Sciatic nerve (tissue), 2 donors: ENCODE data around the gene HTRA3. TPM values are rescaled to one million over a fixed set of nuclear protein-coding genes. Genes with fewer than 3 reads are reported as not detected.

ENCODE experiments used
- ATAC-seq: fragments of 200-7000 bp; cut with Tn5 transposase; one replicate; pipeline ENCODE4 v1.9.1; 2020; ENCODE audit warnings: mild to moderate bottlenecking, moderate library complexity
- DNase-seq: peaks from one replicate; pipeline ENCODE4 v3.0.0-alpha.2; 2020; ENCODE audit warnings: low spot score
- intact Hi-C: fragments of 100-400 bp; cut with DNase I; formaldehyde crosslinking; loops from one replicate; pipeline ENCODE4 v1.14.2; 2022
- total RNA-seq: library from RNA; stranded (reverse); fragmentation: NEBNext Ultra II Directional; extraction: Animal tissue kit (Norgen Biotek cat#: 25700); gene quantifications from one replicate; pipeline ENCODE4 v1.2.1, GENCODE V29; 2021
- donor health status: DM: no; HTN: no; CAD: no.
- donor health status: DM: no; HTN: no; CAD: no.

Gene HTRA3
- total RNA-seq, 1 donor from 2014 or later, result 23.7 TPM

GRCh38 chr4:8244001-8244757 is 25.4 kb upstream of the HTRA3 start:
- ATAC-seq, result no peak
- intact Hi-C loops, result no loop called here
- no peak for DNase-seq

DNA sequence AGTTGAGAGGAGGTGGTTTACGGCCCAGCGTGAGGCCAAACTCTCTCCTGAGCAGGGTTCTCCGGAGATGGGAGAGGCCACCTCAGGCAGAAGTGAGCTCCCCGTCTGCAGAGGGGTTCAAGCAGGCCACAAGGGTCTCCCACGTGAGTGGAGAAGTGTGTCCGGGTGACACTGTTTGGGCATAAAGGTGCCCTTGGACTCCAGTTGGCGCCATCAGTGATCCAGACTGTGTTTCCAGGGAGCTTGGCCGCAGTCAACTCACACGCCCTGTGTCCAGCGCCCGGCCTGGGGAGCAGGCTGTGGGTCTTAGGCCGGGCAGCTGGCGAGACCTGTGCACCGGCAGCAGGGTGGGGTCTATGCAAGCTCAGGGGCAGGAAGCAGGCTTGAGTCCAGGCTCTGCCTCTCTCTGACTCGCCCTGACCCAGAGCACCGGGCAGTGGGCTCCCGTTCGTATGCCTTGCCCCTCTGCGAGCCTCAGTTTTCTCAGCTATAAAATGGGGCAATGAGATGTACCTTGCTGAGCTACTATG is 24.6 kb upstream of the HTRA3 start:
- no peak for ATAC-seq
- intact Hi-C loops, result no loop called here
- DNase-seq, result no peak

DNA sequence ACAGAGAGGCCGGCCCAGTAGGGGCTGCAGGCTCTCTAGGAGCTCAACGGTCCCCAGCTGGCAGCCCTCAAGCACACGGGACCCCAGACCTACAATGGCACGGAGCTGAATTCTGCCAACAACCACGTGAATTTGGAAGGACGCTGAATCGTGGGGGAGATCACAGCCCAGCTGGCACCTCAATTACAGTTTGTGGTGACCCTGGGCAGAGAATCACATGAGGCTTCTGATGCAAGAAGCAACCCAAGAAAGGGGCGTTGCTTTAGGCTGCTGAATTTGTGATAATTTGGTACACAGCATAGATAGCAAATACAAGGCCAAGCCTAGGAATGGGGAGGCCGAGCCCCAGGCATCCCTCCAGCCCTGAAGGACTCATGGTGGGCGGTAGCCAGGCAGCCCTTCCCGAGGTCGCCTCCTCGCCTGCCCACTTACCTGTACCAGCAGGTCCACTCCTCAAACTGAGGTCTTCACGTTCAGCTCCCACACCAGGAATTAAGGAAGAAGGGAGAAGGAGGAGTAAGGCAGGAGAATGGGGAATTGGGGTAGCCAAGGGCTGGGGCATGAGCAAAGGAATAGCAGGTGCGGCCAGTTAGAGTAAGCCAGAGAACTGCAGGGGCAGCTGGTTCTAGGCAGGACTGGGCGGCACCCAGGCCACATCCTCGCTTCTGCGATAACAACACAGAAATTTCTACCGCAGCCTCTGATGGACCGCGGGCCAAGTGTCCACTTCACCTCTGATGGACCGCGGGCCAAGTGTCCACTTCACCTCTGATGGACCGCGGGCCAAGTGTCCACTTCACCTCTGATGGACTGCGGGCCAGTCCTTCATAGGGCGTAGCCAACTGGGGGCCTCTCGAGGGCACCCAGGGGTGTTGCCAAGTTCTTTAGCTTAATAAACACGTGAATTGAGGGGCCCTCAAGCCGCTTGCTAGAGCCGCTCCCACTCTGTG is 23.4 kb upstream of the HTRA3 start:
- no peak for ATAC-seq
- intact Hi-C loops, result no loop called here
- DNase-seq, result no peak

- intact Hi-C loops, result no loop called here
- DNase-seq (peak; percentile 79), ATAC-seq (peak; percentile 81)
Measured at GRCh38 chr4:8247047-8247930, 22.3 kb upstream of the HTRA3 start.

- DNase-seq (no peak), ATAC-seq (peak; percentile 29)
- intact Hi-C loops, result no loop called here
Measured at GRCh38 chr4:8248091-8248490, 21.5 kb upstream of the HTRA3 start.

- DNase-seq (no peak), ATAC-seq (no peak)
- intact Hi-C loops, result no loop called here
Measured at GRCh38 chr4:8250227-8250626, 19.3 kb upstream of the HTRA3 start.

GRCh38 chr4:8250637-8251036 is 18.9 kb upstream of the HTRA3 start:
- ATAC-seq (no peak), DNase-seq (no peak)
- intact Hi-C loops, result no loop called here

GRCh38 chr4:8251110-8251883 is 18.3 kb upstream of the HTRA3 start:
- DNase-seq, result no peak
- intact Hi-C loops, result no loop called here

DNA sequence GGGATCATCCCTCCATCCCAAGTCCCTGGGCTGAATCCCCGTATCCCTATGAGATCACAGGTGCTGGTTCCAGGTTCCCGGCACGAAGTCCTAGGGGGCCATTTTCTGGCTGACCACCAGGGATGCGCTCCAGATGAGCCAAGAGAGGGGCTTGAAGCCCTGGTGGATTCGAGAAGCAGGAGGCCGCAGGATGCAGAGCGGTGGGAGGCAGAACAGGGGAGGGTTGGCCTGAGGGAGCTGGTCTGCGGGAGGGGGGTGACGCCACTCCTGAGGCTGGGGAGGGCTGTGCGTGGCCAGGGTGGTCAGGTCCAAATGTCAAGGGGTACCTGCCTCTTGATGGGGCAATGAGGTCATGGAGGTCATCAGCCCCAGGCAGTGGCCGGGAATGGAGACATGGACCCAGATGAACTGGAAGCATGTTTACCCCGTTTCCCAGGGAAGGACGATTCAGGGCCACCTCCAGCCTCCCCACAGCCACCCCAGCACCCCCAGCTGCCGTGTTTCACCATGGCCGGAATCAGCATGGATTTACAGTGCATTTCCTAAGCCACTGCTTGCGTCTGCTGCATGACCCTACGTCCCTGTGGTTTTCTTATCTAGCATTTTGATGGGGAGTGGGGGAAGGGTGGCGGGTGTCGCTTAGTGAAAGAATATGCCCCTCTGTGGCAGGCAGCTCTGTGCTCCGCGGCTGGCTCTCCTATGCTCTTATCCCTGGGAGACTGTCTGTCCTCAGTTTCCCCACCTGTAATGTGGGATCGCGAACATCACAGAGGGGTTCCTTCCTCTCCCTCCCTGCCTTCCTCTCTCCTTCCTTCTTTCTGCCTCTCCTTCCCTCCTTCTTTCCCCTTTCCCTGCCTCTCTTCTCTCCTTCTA is 17.0 kb upstream of the HTRA3 start:
- intact Hi-C loops, result no loop called here
- DNase-seq, result no peak
- ATAC-seq, result no peak

More at GRCh38 chr4:8251110-8251883, 18.3 kb upstream of the HTRA3 start:
- ATAC-seq, result no peak

- no peak for ATAC-seq
- intact Hi-C loops, result no loop called here
- no peak for DNase-seq
Measured at GRCh38 chr4:8254076-8254475, 15.5 kb upstream of the HTRA3 start.

GRCh38 chr4:8255698-8256441 is 13.7 kb upstream of the HTRA3 start:
- no peak for DNase-seq
- intact Hi-C loops, result loop anchor here (5.0 kb wide), 1 partner anchor 1576 kb away; no protein-coding TSS in a partner anchor
- ATAC-seq, result peak; percentile 42

DNA sequence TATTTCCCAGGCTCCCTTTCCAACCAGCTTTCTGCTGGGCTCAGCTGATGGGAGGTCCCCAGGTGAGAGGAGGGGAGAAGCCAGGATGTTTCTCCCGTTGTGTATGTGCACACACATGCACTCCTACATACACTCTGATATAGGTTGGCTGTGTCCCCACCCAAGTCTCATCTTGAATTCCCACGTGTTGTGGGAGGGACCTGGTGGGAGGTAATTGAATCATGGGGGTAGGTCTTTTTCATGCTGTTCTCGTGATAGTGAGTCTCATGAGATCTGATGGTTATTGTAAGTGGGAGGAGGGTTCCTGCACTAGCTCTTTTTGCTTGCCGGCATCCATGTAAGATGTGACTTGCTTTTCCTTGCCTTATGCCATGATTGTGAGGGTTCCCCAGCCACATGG is 11.7 kb upstream of the HTRA3 start:
- intact Hi-C loops, result loop anchor here (5.0 kb wide), 1 partner anchor 1574 kb away; no protein-coding TSS in a partner anchor
- ATAC-seq, result no peak

GRCh38 chr4:8258552-8259212 is 10.9 kb upstream of the HTRA3 start:
- intact Hi-C loops, result loop anchor here (5.0 kb wide), 1 partner anchor 1574 kb away; no protein-coding TSS in a partner anchor
- ATAC-seq (no peak), DNase-seq (no peak)

More for the DNA sequence above, 11.7 kb upstream of the HTRA3 start:
- DNase-seq, result no peak

- no peak for ATAC-seq
- intact Hi-C loops, result loop anchor here (5.0 kb wide), 1 partner anchor 1572 kb away; no protein-coding TSS in a partner anchor
- no peak for DNase-seq
Measured at GRCh38 chr4:8259743-8260430, 9.7 kb upstream of the HTRA3 start.

DNA sequence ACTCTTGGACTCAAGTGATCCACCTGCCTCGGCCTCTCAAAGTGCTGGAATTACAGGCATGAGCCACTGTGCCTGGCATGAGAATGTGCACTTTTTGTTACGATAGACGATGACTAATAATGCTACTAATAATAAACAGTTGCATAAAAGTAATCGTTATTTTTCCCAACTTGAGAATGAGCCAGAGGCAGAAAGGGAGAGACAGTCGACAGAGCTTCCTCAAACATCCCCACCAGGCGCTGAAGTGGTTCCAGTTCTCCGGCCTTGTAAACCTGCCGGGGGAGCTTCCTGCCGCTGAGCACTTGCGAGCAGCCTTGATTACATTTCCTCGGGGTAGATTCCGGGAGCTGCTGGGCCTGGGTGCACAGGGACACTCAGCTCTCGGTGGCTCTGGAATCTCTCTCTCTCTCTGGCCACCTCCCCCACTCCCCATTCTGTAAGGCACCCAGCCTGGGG is 8.9 kb upstream of the HTRA3 start:
- DNase-seq, result no peak
- peak; percentile 38 for ATAC-seq
- intact Hi-C loops, result no loop called here
